KBM-7 (cell line): ENCODE measurements around the gene MKRN1.
"Not testable (repeated sequence)": the region's sequence is repeated elsewhere in the genome, so short reads cannot be mapped to it uniquely, and the experiment has no call there.

ENCODE experiments used
- DNase-seq: peaks from one replicate; pipeline ENCODE4 v3.0.0-alpha.2; 2015
- in situ Hi-C: fragments of 300-500 bp; cut with MboI; formaldehyde crosslinking; loops from 2 replicates; pipeline ENCODE4 v1.14.3; 2020; ENCODE audit warnings: low sequenced_read_pairs, low pct_unique_long_range_greater_than_20kb, mixed read lengths

The MKRN1 gene

GRCh38 chr7:140446467-140446866 is 32.8 kb downstream of the MKRN1 start:
- no peak for DNase-seq
- in situ Hi-C loops, result no loop called here

GRCh38 chr7:140441519-140441918 is 37.8 kb downstream of the MKRN1 start:
- in situ Hi-C loops, result no loop called here
- no peak for DNase-seq

GRCh38 chr7:140440593-140440992 is 38.7 kb downstream of the MKRN1 start:
- no peak for DNase-seq
- in situ Hi-C loops, result no loop called here

GRCh38 chr7:140439359-140439758 is 39.9 kb downstream of the MKRN1 start:
- DNase-seq, result no peak
- in situ Hi-C loops, result no loop called here

GRCh38 chr7:140435252-140435895 is 43.9 kb downstream of the MKRN1 start:
- in situ Hi-C loops, result no loop called here
- DNase-seq, result no peak

GRCh38 chr7:140433396-140433795 is 45.9 kb downstream of the MKRN1 start:
- in situ Hi-C loops, result no loop called here
- no peak for DNase-seq

GRCh38 chr7:140426130-140426529 is 53.2 kb downstream of the MKRN1 start:
- in situ Hi-C loops, result no loop called here
- no peak for DNase-seq

GRCh38 chr7:140425718-140426117 is 53.6 kb downstream of the MKRN1 start:
- in situ Hi-C loops, result no loop called here
- DNase-seq, result no peak

- in situ Hi-C loops, result no loop called here
- DNase-seq, result no peak
These were observed 55.8 kb downstream of the MKRN1 start for GRCh38 chr7:140423501-140423900.

GRCh38 chr7:140421521-140421920 is 57.8 kb downstream of the MKRN1 start:
- no peak for DNase-seq
- in situ Hi-C loops, result no loop called here

GRCh38 chr7:140418653-140419052 is 60.7 kb downstream of the MKRN1 start:
- in situ Hi-C loops, result no loop called here
- no peak for DNase-seq

GRCh38 chr7:140418156-140418472 is 61.2 kb downstream of the MKRN1 start:
- in situ Hi-C loops, DNase-seq: not testable (repeated sequence)

- DNase-seq, result no peak
- in situ Hi-C loops, result no loop called here
These were observed 61.7 kb downstream of the MKRN1 start for GRCh38 chr7:140417456-140418155.

GRCh38 chr7:140416560-140416959 is 62.7 kb downstream of the MKRN1 start:
- in situ Hi-C loops, result no loop called here
- no peak for DNase-seq

- in situ Hi-C loops, DNase-seq: not testable (repeated sequence)
These were observed 63.5 kb downstream of the MKRN1 start for GRCh38 chr7:140415816-140416215.

- in situ Hi-C loops, result no loop called here
These were observed 63.9 kb downstream of the MKRN1 start for GRCh38 chr7:140415361-140415760.

GRCh38 chr7:140404565-140405065 is 74.7 kb downstream of the MKRN1 start:
- no peak for DNase-seq
- in situ Hi-C loops, result no loop called here

More at GRCh38 chr7:140415361-140415760, 63.9 kb downstream of the MKRN1 start:
- no peak for DNase-seq

GRCh38 chr7:140403878-140404564 is 75.3 kb downstream of the MKRN1 start, which contains the start of gene RAB19:
Gene RAB19 (plus strand): TSS chr7:140404058. CDS start chr7:140407647, 3,589 bp downstream.
- no peak for DNase-seq
- in situ Hi-C loops, result no loop called here
